K562 (cell line): ENCODE data around the gene CEP72. TPM values are rescaled to one million over a fixed set of nuclear protein-coding genes. Genes with fewer than 3 reads are reported as not detected.
A peak's percentile ranks its signal among the peaks of the same experiment; 100 is the strongest.

Experiments
- ATAC-seq: fragments of 200-7000 bp; cut with Tn5 transposase; 3 replicates; pipeline ENCODE4 v1.9.1; 2020; ENCODE audit warnings: moderate library complexity
- BruUV-seq: library from RNA; stranded (reverse); fragments of 400-500 nt; replicated peaks from 2 replicates; lab custom pipeline; 2021; lab: Mats Ljungman, UMichigan
- CTCF ChIA-PET: fragments of 300-600 bp; formaldehyde crosslinking; extraction: SDS; loops from one replicate; lab custom pipeline; 2021; ENCODE audit warnings: low intra/inter-chr PET ratio; lab: Yijun Ruan, JAX
- POLR2A ChIA-PET: fragments of 300-600, 350-650 bp; sonication (Branson Sonifier 250); formaldehyde crosslinking; extraction: SDS; loops from one replicate; lab custom pipeline; 2021; ENCODE audit warnings: antibody characterized with exemption, inconsistent platforms; lab: Yijun Ruan, JAX
- DNase-seq, 4 experiments: peaks; one replicate each; pipeline versions ENCODE4 v3.0.0 to v3.0.0-alpha.2; 2011 to 2018; ENCODE audit warnings: low spot score in 3 of 4, mixed read lengths in 3 of 4; ENCODE audit errors: extremely low read depth in 1 of 4
- FAIRE-seq: peaks from 2 replicates; lab custom pipeline; 2011; peaks lifted over from hg19 to GRCh38; lab: Jason Lieb, UNC
- H2AFZ ChIP-seq: 2 replicates; pipeline ENCODE4 v1.6.0; 2011; ENCODE audit warnings: low read depth, low read length, control low read depth, inconsistent platforms
- H3K27ac ChIP-seq: fragments of 200-600 bp; 3 replicates; pipeline ENCODE4 v1.8.0; 2011; ENCODE audit warnings: low read depth, mild to moderate bottlenecking, control low read depth, inconsistent platforms, low read length, moderate library complexity, mixed read lengths; ENCODE audit errors: extremely low read depth
- H3K27me3 ChIP-seq, 2 experiments: fragments of 300-600 bp in 1 of 2; 2 replicates in 1 of 2; 3 replicates in 1 of 2; pipeline versions ENCODE4 v1.6.0 to v1.8.0; 2011; ENCODE audit warnings: inconsistent platforms in 2 of 2, low read length in 2 of 2, mild to moderate bottlenecking in 1 of 2, mixed read lengths in 1 of 2, moderate library complexity in 1 of 2; ENCODE audit not compliant: control insufficient read depth in 2 of 2, insufficient read depth in 2 of 2
- H3K36me3 ChIP-seq: fragments of 300-600 bp; 3 replicates; pipeline ENCODE4 v1.8.0; 2011; ENCODE audit warnings: mild to moderate bottlenecking, low read length, inconsistent platforms; ENCODE audit not compliant: control insufficient read depth, insufficient read depth
- H3K4me1 ChIP-seq, 2 experiments: fragments of 200-600 bp in 1 of 2; replicated peaks in 1 of 2; 2 replicates in 1 of 2; 3 replicates in 1 of 2; pipeline versions ENCODE4 v1.5.1 to v1.8.0; 2011; ENCODE audit warnings: inconsistent platforms in 2 of 2, low read length in 2 of 2, mild to moderate bottlenecking in 1 of 2, mixed read lengths in 1 of 2, moderate library complexity in 1 of 2; ENCODE audit not compliant: control insufficient read depth in 2 of 2, insufficient read depth in 2 of 2
- H3K4me2 ChIP-seq: 2 replicates; pipeline ENCODE4 v1.6.1; 2011; ENCODE audit warnings: low read length, control low read depth, inconsistent platforms, mixed read lengths; ENCODE audit not compliant: insufficient read depth
- H3K4me3 ChIP-seq: fragments of 200-600 bp; sonication (generic), shearing (Covaris generic); 2 replicates; pipeline ENCODE4 v1.5.1; 2016; ENCODE audit warnings: control low read depth, inconsistent platforms
- H3K79me2 ChIP-seq: fragments of 200-600 bp; 3 replicates; pipeline ENCODE4 v1.8.0; 2011; ENCODE audit warnings: low read length, inconsistent platforms; ENCODE audit not compliant: control insufficient read depth, insufficient read depth
- H3K9ac ChIP-seq, 2 experiments: 2 replicates each; pipeline versions ENCODE4 v1.6.0 to v1.6.1; 2011; ENCODE audit warnings: low read depth in 2 of 2, low read length in 2 of 2, control low read depth in 1 of 2, inconsistent platforms in 1 of 2, mild to moderate bottlenecking in 1 of 2, mixed read lengths in 1 of 2; ENCODE audit not compliant: insufficient read depth in 1 of 2
- H3K9me1 ChIP-seq: one replicate; pipeline ENCODE4 v1.6.0; 2011; ENCODE audit warnings: inconsistent platforms, mild to moderate bottlenecking, low read length, moderate library complexity; ENCODE audit not compliant: control insufficient read depth, insufficient read depth
- H3K9me3 ChIP-seq: replicated peaks from 2 replicates; pipeline ENCODE4 v1.5.1; 2011; ENCODE audit warnings: low read depth, low read length, inconsistent platforms; ENCODE audit not compliant: control insufficient read depth, insufficient read depth
- H4K20me1 ChIP-seq: replicated peaks from 2 replicates; pipeline ENCODE4 v1.6.1; 2011; ENCODE audit warnings: low read length, inconsistent platforms, mixed read lengths; ENCODE audit not compliant: control insufficient read depth, insufficient read depth
- HDAC1 ChIP-seq, 2 experiments: fragments of 450-650 bp; IDR thresholded peaks; 2 replicates each; pipeline ENCODE4 v1.6.1; 2016 to 2017; ENCODE audit warnings: inconsistent platforms in 1 of 2, mild to moderate bottlenecking in 1 of 2, moderate library complexity in 1 of 2
- HMGXB4 ChIP-seq: sonication (generic); formaldehyde crosslinking; IDR thresholded peaks from 2 replicates; pipeline ENCODE4 v1.8.1; 2023; ENCODE audit warnings: mild to moderate bottlenecking, missing genetic modification reagents
- NFIC ChIP-seq: fragments of 450-650 bp; IDR thresholded peaks from 2 replicates; pipeline ENCODE4 v1.6.1; 2017; ENCODE audit warnings: mild to moderate bottlenecking, inconsistent platforms
- ZBTB26 ChIP-seq: fragments of 450-650 bp; formaldehyde crosslinking; IDR thresholded peaks from 2 replicates; pipeline ENCODE4 v1.4.0; 2022; ENCODE audit warnings: missing genetic modification characterization
- WGBS: fragments of 100-300 bp; shearing (Covaris generic); methylation state at CpG from one replicate; pipeline ENCODE4 v1.1.6; 2016; ENCODE audit warnings: low coverage, mixed read lengths; ENCODE audit not compliant: insufficient coverage; ENCODE audit errors: missing lambda C conversion rate; 5-methylcytosine and 5-hydroxymethylcytosine counted together
- in situ Hi-C: fragments of 300-500 bp; cut with MboI; formaldehyde crosslinking; loops from 4 replicates; pipeline ENCODE4 v1.15.0; 2018; ENCODE audit warnings: inconsistent platforms, mixed read lengths
- intact Hi-C: fragments of 100-400 bp; cut with micrococcal nuclease; formaldehyde crosslinking; loops from 2 replicates; pipeline ENCODE4 v1.14.2; 2022
- polyA plus RNA-seq, 8 experiments: library from polyadenylated mRNA; depleted of rRNA in 4 of 8; stranded (reverse) in 5 of 8; unstranded in 3 of 8; fragments of >200 nt; fragmentation: Nextera tagmentation in 2 of 8; fragmentation: Illumina TruSeq in 1 of 8; extraction: Ambion mirVana in 2 of 8; extraction: Trizol in 1 of 8; gene quantifications; 2 replicates each; pipeline versions ENCODE4 v1.2.1 to v1.2.3, GENCODE V29; 2011 to 2014; ENCODE audit warnings: inconsistent platforms in 1 of 8, missing spikeins in 1 of 8
- total RNA-seq, 7 experiments: library from RNA; depleted of rRNA in 6 of 7; stranded (reverse); fragments of >200 nt in 6 of 7; fragmentation: Illumina TruSeq in 2 of 7; extraction: Trizol in 2 of 7; gene quantifications; 2 replicates each; pipeline versions ENCODE4 v1.2.1 to v1.2.3, GENCODE V29; 2011 to 2021; ENCODE audit warnings: low replicate concordance in 1 of 7

CEP72 gene
- total and polyA plus RNA-seq, 9 of the 15 experiments (the other 6 are each of a cell fraction or from before 2014, with no cell fraction given), result 0.89 to 38.1 (median 14.2) TPM

GRCh38 chr5:591746-592145 lies 20.4 kb upstream of the CEP72 start:
- DNase-seq, result no peak
- no peak overlapping the region for H3K4me2 ChIP-seq
- intact Hi-C loops (no loop called here), in situ Hi-C loops (no loop called here)
- no peaks in the 10 kb centered on the region for H3K9me3 ChIP-seq
- peaks cover 30 to 67% of the 10 kb centered on the region in 2 experiments for H3K27me3 ChIP-seq
- H3K4me1 ChIP-seq, result no peaks in the 10 kb centered on the region; a peak in 1 of 5 replicates
- TF ChIP-seq HDAC1 (IDR thresholded peaks at IDR 0.05), result no peak
- TF ChIP-seq NFIC, result peak; percentile 67
- no peak for TF ChIP-seq ZBTB26 (CRISPR knock-in tag)
- no peak for TF ChIP-seq HMGXB4 (CRISPR knock-in tag)
- H3K4me3 ChIP-seq, result no peak overlapping the region
- H4K20me1 ChIP-seq, result no peaks in the 10 kb centered on the region; the same call in 1 of the 2 replicates
- H3K36me3 ChIP-seq, result no peaks in the 10 kb centered on the region
- no peak overlapping the region for H3K9ac ChIP-seq
- CTCF ChIA-PET, result no interaction called here
- H3K79me2 ChIP-seq, result no peaks in the 10 kb centered on the region
- no peak overlapping the region for H2AFZ ChIP-seq
- no TSS peak for BruUV-seq
- no peak for ATAC-seq
- no peaks in the 10 kb centered on the region for H3K9me1 ChIP-seq
- WGBS, result 0% methylated on average over 5 of the region's 5 CpGs
- no peak for FAIRE-seq
- H3K27ac ChIP-seq, result no peak overlapping the region
- POLR2A ChIA-PET, result interaction anchor here (1.9 kb wide), 1 partner anchor 20 kb away, joined by 3 read pairs; no protein-coding TSS in a partner anchor
